ENCODE results near the gene H2AZ2.
"Not testable (repeated sequence)": the region's sequence is repeated elsewhere in the genome, so short reads cannot be mapped to it uniquely, and the experiment has no call there.

DNA sequence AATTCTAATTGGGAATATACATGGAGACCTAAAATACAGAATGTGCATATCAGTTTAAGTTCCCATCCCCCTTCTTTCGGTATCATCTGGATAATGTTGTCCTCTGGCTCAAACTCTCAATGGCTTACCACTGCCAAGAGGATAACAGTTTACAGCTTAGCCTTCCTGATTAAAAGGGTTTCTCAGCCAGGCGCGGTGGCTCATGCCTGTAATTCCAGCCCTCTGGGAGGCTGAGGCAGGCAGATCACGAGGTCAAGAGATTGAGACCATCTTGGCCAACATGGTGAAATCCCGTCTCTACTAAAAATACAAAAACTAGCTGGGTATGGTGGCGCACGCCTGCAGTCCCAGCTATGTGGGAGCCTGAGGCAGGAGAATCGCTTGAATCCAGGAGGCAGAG, 5.2 kb downstream of the H2AZ2 start:
- TF ChIP-seq, protein P1, sequence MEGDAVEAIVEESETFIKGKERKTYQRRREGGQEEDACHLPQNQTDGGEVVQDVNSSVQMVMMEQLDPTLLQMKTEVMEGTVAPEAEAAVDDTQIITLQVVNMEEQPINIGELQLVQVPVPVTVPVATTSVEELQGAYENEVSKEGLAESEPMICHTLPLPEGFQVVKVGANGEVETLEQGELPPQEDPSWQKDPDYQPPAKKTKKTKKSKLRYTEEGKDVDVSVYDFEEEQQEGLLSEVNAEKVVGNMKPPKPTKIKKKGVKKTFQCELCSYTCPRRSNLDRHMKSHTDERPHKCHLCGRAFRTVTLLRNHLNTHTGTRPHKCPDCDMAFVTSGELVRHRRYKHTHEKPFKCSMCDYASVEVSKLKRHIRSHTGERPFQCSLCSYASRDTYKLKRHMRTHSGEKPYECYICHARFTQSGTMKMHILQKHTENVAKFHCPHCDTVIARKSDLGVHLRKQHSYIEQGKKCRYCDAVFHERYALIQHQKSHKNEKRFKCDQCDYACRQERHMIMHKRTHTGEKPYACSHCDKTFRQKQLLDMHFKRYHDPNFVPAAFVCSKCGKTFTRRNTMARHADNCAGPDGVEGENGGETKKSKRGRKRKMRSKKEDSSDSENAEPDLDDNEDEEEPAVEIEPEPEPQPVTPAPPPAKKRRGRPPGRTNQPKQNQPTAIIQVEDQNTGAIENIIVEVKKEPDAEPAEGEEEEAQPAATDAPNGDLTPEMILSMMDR (IDR thresholded peaks at IDR 0.05; ENCODE audit: low read length): not testable (repeated sequence)
- TF ChIP-seq EZH2 (optimal IDR thresholded peaks at IDR 0.05; ENCODE audit: low read depth, low read length); EZH2phosphoT487 (IDR thresholded peaks at IDR 0.05; ENCODE audit: low read length): not testable (repeated sequence)
